ENCODE results near the gene POFUT1. TPM values are rescaled to one million over a fixed set of nuclear protein-coding genes. Genes with fewer than 3 reads are reported as not detected.
"Not testable (repeated sequence)": the region's sequence is repeated elsewhere in the genome, so short reads cannot be mapped to it uniquely, and the experiment has no call there.

The POFUT1 gene
- polyA plus RNA-seq, 1 donor, result 30.0 TPM

GRCh38 chr20:32189691-32190615, 17.7 kb upstream of the POFUT1 start:
- peak; percentile 54 for DNase-seq

GRCh38 chr20:32190616-32191415, 16.9 kb upstream of the POFUT1 start:
- no peak for DNase-seq

DNA sequence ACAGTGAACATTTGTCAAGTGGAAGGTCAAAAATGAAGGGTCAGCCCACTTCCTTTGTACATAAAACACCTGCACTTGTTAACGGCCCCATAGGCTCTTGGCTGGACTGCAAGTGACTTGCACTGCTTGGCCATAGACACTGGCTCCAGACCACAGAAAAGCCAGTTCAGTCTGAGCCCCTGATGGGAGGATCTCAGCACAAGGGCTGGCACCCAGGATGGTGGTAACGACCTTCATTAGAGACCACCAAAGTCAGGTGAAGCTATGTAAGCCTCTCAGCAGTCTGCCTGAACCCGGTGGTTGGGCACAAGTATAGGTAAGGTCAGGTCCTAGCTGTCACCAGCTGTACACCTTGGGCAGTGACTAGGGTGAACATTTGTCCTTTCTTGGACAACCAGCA, 16.3 kb upstream of the POFUT1 start:
- no peak for DNase-seq

DNA sequence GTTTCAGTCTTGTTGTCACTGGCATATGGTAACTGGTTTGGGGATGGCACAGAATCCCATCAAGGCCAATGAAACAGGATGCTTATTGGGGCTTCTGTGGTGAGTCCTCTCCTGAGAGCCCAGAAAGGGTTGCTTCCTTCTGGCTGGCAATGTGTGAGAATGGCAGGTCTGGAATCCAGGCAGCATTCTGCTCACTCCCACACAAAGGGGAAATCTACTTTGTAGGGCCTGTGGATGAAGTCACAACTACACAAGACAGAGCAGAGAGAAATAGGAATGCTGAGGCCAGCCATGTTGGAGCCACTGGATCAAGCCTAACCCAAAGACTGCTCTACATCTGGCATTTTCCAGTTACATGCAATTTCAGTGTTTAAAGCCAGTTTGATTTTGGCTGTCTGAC, 15.8 kb upstream of the POFUT1 start:
- no peak for DNase-seq

- DNase-seq, result no peak
These were observed 15.0 kb upstream of the POFUT1 start for GRCh38 chr20:32192698-32193097.

GRCh38 chr20:32193336-32193735, 14.3 kb upstream of the POFUT1 start:
- not testable (repeated sequence) for DNase-seq

DNA sequence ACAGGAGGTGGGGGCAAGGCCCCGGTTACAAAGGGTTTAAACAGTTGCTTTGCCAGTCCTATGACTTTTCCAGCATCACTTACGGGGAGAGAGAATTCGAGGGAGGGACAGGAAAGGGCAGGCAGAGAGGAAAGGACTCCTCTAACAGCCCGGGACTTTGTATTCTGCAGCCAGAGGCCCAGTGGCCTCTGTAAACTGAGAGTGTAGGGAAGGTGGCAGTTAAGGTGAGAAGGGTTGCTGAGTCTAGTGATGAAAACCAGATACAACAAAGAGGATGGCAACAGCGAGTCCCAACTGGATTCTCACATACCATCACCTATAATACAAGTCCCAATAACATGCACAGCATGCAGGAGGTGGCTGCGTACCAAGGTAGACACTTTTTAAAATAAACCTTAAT, 13.7 kb upstream of the POFUT1 start:
- no peak for DNase-seq

DNA sequence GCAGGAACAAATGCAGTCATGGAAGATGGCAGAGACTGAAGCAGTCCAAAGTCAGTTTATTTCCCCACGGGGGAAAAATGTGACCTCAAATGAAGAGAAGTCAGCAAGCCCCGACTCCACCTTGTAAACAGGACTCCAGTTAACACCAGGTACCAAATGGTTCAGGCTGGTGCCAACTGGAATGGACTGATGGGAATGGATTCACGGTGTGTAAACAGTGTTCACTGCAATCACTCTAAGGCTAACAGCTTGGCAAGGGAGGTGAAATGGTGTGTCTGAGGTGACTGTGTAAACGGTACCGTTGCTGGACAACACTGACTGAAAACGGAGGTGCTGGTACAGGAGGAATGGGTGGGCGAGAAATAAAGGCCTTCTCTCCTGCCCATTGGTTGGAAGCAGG, 12.1 kb upstream of the POFUT1 start:
- no peak for DNase-seq

- not testable (repeated sequence) for DNase-seq
These were observed 11.1 kb upstream of the POFUT1 start for GRCh38 chr20:32196613-32197012.

GRCh38 chr20:32197136-32197535, 10.5 kb upstream of the POFUT1 start:
- DNase-seq, result not testable (repeated sequence)

GRCh38 chr20:32199006-32199405, 8.7 kb upstream of the POFUT1 start:
- no peak for DNase-seq

GRCh38 chr20:32201296-32201976, 6.2 kb upstream of the POFUT1 start:
- DNase-seq, result no peak

DNA sequence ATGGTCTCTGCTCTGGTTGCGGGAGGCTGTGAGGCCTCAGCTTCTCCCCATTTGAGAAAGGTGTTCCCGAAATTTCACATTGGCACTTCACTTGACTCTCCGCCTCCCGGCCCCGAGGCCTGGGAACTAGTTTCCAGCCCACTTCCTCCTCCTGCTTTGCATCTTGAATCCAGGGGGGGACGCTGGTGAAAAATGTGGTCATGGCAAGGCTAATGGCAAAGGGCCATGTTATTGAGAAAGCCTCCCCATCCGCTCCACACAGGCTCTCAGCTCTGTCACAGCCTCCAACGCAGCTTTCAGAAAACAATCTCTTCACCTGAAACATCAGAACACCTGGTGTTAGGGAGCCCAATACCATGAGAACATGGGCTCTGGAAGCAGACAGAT, 5.7 kb upstream of the POFUT1 start:
- DNase-seq, result no peak

DNA sequence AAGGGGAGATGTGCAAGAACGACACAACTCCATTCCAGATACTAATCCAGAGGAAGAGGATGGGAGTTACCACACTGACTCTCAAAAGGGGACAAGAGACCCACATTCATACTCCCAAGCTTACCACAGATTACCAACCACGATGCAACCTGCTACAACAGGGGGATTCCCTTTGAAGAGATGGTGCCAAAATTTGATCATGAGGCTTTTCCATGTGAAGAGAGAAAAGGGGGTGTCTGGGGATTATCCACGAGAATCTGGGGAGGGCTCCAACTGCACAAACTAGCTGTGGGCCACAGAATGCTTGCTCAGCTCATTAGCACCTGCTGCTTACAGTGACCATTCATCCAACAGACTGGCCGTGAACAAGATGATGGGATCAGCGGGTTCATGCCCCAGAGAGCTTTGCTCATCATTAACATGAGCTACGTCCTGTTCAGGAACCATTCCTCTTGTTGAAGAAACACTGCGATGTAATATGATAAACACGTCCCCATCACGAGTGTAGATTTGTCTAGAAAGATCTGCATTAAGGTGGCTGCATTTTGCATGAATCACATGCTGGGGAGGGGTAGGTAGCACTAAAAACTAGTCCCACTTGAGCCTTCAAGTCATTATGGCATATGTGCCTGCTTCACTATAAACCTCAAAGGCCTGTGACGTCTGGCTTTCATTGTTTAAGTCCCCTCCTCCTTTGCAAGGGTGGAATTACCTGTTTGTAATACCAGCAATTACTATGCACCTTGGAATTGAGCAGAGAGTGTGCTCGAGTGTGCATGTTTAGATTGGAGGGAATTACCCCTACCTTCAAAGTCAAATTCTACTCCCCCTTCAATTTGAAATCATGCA, 4.1 kb upstream of the POFUT1 start:
- DNase-seq, result no peak

GRCh38 chr20:32204205-32205109, 3.2 kb upstream of the POFUT1 start:
- DNase-seq, result no peak

GRCh38 chr20:32205110-32205842, 2.4 kb upstream of the POFUT1 start:
- DNase-seq, result no peak

DNA sequence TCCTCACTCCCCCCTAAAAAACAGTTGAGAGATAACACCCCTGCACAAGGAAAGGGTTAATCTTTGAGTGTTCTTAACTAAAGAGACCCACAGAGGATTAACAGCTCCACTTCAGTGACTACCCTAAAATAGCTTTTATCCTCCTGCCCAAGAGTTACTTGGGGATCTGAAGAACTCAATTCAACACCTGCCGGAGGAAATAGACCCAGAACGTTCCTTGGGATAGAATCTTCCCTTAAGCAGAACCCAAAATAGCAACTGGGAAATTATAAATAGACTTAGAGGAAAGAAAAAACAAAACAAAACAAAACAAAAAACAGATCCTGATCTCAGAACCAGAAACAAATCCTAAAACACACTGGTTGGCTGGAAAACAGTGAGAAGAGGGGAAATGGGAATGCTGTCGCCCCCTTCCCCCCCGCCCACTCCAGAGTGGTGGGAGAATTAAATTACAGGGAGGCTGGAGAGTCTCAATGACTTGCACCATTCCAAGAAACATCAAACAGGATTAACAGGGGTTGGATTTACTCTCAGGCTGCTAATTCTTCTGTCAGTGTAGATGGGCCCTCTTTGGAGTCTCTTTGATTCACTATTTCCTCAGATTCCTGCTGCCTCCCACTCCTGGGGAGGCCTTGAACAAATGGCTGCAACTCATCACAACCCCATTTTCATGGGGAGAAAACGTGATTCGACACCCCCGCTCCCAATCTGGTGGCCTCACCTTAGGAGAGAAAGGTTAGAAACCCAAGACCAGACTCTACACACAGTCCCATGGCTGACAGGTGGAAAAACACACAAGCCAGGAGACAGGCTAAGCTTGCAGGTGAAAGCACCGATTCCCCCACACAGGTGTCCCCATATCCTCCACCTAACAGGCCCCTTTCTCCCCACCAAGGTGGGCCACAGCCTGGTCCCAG, 1.6 kb upstream of the POFUT1 start:
- no peak for DNase-seq

GRCh38 chr20:32206760-32207625, 687 bp upstream of the POFUT1 start:
- no peak for DNase-seq
